ENCODE results near the gene TET3. TPM values are rescaled to one million over a fixed set of nuclear protein-coding genes. Genes with fewer than 3 reads are reported as not detected.

Gene TET3
- total and polyA plus RNA-seq, 9 of the 15 experiments (the other 6 are each of a cell fraction or from before 2014, with no cell fraction given): 0.35 to 16.3 (median 5.5) TPM

DNA sequence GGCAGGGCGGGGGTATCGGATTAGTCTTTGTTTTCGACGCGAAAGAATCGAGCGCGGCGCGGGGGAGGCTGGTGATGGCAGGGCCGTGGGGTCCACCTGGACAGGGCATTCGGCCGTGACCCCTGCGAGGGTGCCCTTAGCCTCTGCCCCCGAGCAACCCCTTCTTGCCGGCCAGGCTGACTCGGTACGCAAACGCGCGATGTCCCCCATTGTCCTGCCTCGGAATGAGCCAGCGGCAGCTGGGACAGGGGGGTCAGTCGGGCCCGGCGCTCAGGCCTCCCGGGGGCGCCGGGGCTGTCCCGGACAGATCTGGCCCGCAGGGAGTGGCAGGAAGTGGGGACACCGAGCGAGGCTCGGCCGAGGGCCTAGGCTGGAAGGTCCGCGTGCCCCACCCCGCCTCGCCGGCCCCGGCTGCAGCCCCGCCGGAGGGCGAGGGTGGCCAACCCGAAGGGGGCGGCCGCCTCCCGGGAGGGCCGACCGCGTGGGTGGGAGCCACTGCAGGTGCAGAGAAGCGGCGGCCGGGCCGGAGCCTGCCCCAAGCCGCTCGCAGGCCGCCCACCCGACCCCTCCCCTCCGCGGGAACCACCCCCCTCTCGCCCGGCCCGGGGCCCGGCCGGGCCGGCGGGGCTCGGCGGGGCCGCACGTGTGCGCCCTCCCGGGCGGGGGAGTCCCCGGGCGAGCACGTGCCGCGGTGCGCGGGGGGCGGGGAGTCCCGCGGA is at the start of gene TET3 (continued):
- TF ChIP-seq PHF8 (IDR thresholded peaks at IDR 0.05; ENCODE audit: borderline replicate concordance, low read length) (peak; percentile 49; the same call in 1 of the 2 replicates), KDM5B (IDR thresholded peaks at IDR 0.05; ENCODE audit: insufficient replicate concordance, low read depth, low read length) (peak; percentile 4), CTBP1 (IDR thresholded peaks at IDR 0.05; ENCODE audit: borderline replicate concordance) (peak; percentile 27; the same call in 1 of the 2 replicates), NONO (IDR thresholded peaks at IDR 0.05; ENCODE audit: low read depth in 2 of 2, low read length in 1 of 2) (peak in 1 of 2 experiments; percentile 49; a peak in 1 of 4 replicates), SIN3A (IDR thresholded peaks at IDR 0.05; ENCODE audit: borderline replicate concordance in 2 of 2, control insufficient read depth in 1 of 2, low read depth in 2 of 2, low read length in 2 of 2) (peak in 1 of 2 experiments; percentile 68; a peak in 1 of 4 replicates), SRF (CRISPR knock-in tag; IDR thresholded peaks at IDR 0.05) (no peak)
- TF ChIP-seq, protein P1, sequence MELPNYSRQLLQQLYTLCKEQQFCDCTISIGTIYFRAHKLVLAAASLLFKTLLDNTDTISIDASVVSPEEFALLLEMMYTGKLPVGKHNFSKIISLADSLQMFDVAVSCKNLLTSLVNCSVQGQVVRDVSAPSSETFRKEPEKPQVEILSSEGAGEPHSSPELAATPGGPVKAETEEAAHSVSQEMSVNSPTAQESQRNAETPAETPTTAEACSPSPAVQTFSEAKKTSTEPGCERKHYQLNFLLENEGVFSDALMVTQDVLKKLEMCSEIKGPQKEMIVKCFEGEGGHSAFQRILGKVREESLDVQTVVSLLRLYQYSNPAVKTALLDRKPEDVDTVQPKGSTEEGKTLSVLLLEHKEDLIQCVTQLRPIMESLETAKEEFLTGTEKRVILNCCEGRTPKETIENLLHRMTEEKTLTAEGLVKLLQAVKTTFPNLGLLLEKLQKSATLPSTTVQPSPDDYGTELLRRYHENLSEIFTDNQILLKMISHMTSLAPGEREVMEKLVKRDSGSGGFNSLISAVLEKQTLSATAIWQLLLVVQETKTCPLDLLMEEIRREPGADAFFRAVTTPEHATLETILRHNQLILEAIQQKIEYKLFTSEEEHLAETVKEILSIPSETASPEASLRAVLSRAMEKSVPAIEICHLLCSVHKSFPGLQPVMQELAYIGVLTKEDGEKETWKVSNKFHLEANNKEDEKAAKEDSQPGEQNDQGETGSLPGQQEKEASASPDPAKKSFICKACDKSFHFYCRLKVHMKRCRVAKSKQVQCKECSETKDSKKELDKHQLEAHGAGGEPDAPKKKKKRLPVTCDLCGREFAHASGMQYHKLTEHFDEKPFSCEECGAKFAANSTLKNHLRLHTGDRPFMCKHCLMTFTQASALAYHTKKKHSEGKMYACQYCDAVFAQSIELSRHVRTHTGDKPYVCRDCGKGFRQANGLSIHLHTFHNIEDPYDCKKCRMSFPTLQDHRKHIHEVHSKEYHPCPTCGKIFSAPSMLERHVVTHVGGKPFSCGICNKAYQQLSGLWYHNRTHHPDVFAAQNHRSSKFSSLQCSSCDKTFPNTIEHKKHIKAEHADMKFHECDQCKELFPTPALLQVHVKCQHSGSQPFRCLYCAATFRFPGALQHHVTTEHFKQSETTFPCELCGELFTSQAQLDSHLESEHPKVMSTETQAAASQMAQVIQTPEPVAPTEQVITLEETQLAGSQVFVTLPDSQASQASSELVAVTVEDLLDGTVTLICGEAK (IDR thresholded peaks at IDR 0.05): peak; percentile 37; the same call in 1 of the 2 replicates
- TF ChIP-seq, protein P1 (CRISPR knock-in tag; IDR thresholded peaks at IDR 0.05): no peak
- TF ChIP-seq, protein P2, sequence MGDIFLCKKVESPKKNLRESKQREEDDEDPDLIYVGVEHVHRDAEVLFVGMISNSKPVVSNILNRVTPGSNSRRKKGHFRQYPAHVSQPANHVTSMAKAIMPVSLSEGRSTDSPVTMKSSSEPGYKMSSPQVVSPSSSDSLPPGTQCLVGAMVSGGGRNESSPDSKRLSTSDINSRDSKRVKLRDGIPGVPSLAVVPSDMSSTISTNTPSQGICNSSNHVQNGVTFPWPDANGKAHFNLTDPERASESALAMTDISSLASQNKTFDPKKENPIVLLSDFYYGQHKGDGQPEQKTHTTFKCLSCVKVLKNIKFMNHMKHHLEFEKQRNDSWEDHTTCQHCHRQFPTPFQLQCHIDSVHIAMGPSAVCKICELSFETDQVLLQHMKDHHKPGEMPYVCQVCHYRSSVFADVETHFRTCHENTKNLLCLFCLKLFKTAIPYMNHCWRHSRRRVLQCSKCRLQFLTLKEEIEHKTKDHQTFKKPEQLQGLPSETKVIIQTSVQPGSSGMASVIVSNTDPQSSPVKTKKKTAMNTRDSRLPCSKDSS (IDR thresholded peaks at IDR 0.05; ENCODE audit: low read depth, partially characterized antibody): no peak

Measured in K562 (cell line).